Measurements from ENCODE around the gene NCAPD3. TPM values are rescaled to one million over a fixed set of nuclear protein-coding genes. Genes with fewer than 3 reads are reported as not detected.

NCAPD3 gene
- total RNA-seq, 1 experiment from 2014 or later: 38.9 TPM

DNA sequence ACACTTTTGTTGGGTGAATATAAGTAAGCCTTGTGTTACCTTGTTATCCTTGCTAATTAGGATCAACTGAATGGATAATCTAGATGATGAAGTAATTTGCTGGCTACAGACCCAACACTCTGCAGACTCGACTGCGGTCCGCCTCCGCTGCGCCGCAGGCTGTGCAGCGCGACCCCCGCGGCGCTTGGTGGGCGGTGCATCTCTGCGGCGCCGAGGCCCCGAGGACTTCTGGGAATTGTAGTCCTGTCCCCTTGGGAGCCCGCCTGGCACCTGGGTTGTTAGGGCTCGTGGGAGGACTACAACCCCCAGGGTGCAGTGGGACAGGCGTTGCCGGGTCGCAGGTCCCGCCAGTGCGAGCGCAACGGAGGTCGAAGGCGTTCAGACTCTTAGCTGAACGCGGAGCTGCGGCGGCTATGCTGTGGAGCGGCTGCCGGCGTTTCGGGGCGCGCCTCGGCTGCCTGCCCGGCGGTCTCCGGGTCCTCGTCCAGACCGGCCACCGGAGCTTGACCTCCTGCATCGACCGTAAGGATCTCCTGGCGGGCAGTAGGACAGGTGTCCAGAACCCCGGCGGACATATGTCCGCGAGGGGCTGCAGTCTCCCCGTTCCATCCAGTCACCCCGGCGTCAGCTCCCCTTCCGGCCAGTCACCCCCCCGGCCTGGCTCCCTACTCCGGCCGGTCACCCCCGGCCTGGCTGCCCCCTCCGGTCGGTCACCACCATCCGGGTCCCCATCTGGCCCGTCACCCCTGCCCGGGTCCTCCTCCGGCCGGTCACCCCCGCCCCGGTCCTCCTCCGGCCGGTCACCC is 29.6 kb upstream of the NCAPD3 start, which contains the start of the genes ACAD8 and THYN1:
Gene ACAD8, plus strand, starts transcription at position 381 of the 806 bp plus-strand sequence. Its CDS starts 33 bp downstream, at position 414.
Gene THYN1, minus strand, starts transcription at position 165 of the 806 bp plus-strand sequence. CDS start 470 bp downstream, outside the sequence.
- peak; percentile 94 for DNase-seq (ENCODE audit: low read depth)

DNA sequence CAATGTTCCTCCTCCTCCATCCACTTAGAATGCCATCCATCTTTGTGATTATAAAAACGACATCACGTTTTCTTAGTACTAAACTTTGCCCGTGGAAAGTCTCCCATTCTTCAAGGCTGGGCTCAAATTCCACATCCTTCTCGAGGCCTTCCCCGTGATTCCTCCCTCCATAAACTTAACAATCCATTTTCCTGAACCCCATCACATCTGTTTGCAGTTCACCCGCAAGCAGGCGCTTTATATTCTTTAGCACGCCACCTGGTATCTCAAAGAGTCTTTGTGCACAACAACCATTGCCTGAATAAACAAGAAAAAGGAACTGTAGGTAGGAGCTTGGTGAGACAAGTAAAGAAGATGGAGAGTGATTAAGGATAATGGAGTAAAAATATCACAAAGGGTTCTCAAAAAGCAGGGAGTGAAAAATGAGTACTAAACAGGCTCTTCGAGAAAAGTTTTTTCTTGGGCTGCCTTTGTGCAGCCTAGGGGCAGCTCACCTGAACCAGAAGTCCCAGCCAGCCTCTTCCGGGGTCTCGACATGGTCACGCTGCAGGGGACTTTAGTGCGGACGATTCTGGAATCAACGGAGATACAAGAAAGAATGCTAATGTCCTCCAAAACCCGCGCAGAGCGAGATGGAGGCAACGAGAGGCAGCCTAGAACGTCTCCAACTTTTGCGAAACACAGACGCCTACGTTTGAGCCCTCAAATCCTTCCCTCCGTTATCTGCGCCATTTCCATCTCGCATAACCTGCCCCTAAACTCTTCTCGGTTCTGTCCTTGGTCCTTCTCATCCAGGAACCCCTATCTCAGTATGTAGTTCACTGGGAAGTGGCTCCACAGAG is 28.8 kb upstream of the NCAPD3 start:
- no peak for DNase-seq (ENCODE audit: low read depth)

DNA sequence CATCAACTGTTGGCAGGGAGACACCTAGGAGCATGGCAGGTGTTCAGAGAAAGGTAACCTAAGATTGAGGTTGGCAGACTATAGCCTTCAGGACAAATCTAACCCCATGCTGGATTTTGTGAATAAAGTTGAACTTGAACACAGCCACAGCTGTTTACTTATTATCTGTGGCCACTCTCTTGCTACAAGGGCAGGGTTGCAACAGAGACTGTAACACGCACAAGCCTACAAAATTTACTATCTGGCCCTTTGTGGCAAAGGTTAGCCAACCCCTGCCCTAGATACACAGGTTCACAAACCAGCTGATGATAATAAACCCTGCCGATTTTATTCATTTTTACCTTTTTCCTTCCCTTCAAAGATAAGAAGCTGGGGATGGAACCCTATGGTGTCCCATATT is 26.9 kb upstream of the NCAPD3 start:
- no peak for DNase-seq (ENCODE audit: low read depth)

DNA sequence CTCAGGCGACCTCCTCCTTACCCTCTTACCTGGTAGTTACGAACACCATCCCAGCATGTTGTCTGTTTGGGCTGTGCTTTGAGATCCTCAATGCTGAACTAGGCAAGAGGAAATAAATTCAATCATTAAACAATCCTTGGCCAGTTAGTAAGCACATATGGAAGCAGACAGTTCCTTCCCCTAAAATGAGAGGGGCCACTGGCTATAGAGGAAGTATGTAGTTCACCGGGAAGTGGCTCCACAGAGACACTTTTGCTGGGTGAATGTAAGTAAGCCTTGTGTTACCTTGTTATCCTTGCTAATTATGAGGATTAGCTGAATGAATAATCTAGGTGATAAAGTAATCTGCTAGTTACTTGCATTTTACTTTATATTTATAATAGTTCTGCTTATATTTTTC is 26.5 kb upstream of the NCAPD3 start:
- no peak for DNase-seq (ENCODE audit: low read depth)

DNA sequence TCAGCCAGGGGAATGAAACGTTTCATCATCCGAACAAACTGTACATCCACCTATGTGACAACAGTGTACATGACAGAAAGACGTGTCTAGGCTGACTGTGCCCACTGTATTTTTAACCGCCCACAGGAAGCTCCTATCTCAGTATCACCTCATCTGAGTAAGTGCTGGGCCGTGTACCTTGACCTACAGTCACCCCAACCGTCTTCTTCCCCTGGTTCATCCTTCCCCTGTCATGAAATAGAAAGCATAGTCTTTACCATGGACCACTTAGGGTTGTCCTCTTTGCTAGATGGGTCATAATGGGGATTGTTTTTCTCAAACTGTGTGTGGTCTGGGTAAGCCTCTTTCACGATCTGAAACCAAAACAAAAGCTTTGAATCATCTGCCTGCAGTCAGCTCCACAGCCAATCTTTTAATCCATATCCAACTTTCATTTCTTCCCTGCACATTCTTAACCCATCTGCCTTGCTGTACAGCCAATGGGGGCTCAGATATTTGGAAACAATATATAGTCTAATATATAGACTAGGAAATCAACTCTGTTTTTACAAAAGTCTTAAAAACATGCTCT is 25.2 kb upstream of the NCAPD3 start:
- no peak for DNase-seq (ENCODE audit: low read depth)

DNA sequence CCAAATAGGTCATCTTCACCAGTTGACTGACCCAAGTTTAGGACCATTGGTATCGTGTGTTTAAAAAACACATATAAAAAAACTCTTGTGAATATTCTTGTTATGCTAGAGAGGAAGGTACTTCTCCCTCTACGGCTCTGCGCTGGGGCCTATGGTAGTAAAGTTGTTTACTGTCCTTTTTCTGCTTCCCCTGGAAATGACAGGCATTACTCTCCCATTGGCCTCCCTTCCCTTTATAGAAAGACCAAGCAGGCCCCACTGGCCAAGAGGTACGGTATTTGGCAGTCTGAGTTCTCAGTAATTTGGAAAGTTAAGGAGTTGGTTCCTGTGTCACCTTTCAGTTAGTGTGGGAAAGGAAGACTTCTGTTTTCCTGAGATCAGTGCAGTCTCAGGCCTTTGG is 22.9 kb upstream of the NCAPD3 start:
- DNase-seq (ENCODE audit: low read depth): no peak

DNA sequence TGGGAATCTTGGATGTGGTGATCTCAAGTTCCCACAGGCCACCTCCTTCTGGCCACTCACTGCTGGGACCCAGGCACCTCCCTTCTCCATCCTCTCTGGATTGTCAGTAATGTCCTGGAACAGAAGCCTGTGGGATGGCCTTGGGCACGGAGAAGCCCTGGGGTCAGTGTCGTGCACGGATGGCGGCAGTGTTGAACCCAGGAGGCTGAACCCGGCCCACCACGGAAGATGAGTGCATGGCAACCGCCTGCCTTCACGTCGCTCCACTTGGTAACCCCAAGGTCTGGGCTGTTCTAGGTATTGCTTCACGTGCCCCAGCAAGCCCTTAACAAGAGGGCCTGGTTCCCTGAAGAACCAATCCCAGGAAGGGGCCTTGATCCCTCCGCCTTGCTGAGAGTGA is 22.3 kb upstream of the NCAPD3 start:
- no peak for DNase-seq (ENCODE audit: low read depth)

DNA sequence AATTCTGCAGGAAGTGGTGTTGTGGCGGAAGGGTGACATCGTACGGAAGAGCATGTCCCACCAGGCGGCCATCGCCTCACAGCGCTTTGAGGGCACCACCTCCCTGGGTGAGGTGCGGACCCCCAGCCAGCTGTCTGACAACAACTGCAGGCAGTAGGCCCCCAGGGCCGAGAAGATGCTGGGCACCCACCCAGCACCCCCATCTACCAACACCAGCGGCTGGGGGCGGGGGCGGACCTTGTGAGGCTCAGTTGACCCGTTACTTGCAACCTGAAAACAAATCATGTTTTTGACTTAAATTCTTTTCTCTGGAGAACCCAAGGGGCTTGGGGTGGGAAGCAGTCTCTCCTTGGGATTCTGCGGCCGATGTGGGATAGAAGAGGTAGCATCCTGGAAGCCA is 21.7 kb upstream of the NCAPD3 start:
- DNase-seq (ENCODE audit: low read depth): no peak

DNA sequence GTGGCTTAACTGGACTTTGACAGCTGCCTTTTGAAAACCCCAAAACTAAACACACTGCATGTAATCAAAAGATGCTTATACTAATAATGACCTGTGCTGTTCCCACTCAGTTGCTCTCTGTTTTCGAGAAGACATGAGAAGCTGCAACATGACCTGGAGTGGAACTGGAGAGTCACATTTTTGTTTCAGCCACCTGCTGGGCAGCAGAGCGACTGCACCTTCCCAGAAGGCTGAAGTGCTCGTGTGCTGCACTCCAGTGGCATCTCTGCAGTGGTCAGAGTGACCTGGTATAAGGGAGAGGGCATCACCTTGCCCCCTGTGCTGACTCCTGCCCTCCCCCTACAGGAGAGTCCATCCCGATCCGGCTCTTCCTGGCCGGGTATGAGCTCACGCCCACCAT is 20.8 kb upstream of the NCAPD3 start:
- no peak for DNase-seq (ENCODE audit: low read depth)

DNA sequence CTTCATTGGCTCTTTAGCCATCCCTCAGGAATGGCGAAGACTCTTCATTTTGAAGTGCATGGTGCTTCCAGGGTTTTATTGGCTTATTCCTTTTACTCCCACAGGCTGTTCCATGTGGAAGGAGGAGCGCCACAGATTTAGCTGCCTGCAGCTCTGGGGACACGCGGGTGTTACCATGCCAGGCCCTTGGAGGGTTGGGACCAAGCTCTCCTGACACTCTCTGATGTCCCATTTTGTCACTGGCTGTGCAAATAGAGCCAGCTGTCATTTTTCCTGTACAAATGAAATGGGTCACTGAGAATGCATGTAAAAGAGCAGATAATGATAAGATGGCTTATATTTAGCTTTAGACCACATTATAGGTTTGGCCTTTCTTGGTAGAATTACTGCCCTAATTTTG is 20.1 kb upstream of the NCAPD3 start:
- DNase-seq (ENCODE audit: low read depth): no peak

DNA sequence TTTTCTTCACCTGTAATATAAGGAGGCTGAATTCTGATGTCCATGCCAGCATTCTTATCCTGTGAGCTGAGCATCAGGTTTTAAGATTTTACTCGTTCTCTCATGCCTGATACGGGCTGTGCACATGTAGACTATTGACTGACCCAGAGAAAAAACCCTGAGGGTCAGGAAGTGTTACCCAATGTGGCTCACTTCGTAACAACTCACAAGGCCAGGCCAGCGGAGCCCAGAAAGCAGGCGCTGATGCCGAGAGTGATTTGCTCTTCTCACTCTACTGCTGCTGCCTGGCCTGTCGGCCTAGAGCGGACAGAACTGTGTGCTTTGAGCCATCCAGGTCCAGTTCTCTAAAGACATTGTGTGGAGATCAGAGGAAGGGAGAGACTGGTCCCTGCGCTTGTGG is 18.6 kb upstream of the NCAPD3 start:
- DNase-seq (ENCODE audit: low read depth): no peak

DNA sequence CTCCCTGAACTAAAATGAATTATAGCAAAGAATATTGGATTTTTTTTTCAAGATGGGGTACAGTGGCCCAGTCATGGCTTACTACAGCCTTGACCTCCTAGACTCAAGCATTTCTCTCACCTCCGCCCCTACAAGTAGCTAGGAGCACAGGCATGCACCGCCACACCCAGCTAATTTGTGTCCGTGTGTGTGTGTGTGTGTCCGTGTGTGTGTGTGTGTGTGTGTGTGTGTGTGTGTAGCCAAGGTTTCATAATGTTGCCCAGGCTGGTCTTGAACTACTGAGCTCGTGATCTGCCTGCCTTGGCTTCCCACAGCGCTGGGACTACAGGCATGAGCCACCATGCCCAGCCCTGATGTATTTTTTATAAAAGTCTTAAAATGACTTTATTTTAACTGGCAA is 16.8 kb upstream of the NCAPD3 start:
- DNase-seq (ENCODE audit: low read depth): no peak

DNA sequence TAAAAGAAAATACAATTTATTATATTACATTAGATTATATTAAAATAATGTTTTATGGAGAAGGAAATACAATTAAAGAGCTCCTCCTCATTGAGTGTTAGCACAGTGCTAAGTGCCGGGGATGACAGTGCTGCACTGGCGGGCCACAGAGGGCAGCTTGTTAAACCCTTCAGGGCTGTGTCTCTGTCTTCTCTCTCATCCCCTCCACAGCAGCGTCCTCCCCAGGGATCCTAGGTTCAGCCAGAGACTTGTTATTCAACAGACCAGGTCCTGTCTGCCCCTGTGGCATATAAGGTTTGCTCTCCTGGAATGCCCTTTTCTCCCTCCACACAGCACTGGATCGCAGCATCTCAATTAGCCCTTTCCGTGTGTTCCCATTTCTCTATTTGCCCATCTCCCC is 15.2 kb upstream of the NCAPD3 start:
- no peak for DNase-seq (ENCODE audit: low read depth)

DNA sequence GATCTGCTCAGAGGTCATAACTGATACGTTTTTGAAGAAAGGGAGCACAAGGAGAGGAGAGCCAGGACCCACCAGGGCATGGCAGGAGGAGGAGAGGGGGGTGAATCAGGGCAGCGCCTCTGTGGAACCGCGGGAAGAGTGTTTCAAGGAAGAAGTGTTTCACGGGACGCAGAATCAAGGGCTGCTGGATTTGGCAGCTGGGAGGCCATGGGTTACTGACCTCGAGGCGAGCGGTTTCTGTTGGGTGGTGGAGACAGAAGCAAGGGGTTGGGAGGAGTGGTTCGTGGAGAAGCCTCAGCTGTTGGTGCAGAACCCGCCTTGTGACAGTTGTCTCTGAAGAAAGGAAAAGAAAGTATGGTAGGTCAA is 13.8 kb upstream of the NCAPD3 start:
- DNase-seq (ENCODE audit: low read depth): no peak

DNA sequence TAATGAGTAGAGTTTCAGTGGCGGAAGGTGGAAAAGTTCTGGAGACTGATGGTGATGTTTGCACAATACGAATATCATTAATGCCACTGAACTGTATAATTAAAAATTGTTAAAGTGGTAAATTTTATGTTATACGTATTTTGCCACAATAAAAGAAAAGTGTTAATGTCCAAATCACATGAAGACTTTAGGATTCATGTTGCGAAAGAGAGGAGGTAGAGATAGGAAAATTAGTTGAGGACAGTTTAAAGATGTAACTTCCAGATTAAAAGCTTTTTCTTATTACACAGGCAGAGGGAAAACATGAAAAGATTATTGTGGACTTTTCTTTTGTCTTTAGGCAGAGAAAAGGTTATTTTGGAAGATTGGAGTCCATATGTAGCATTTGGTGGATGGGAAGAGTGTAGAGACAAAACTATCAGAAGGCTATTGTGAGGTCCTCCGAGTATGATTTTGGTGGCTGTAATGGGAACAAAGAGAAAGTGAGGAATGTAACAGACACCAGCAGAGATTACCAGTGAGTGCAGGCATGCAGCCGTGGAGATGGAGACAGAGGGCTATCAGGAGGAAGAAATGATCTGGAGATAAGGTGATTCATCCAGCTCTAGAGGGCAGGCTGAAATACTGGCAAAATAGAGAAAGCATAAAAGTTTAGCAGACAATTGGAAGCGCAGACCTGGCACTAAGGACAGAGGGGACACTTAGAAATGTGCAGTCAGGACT is 13.2 kb upstream of the NCAPD3 start:
- no peak for DNase-seq (ENCODE audit: low read depth)

DNA sequence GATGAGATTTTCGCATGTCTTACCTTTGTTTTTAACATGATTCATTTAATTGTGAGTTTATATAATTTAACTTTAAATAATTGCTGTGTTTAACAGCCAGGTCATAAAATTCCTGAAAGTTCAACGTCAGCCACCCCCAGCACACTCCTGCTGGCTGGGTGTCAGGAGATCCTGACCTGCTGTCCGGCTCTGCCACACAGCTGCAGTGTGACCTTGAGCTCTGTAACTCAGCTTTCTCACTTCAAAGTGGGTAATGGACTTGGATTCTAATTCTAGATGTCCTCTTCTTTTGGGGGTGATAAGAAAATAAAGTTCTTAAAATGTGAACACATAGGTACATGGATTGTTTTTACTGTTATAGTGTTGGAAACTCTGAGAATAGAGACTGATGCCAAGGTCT is 11.6 kb upstream of the NCAPD3 start:
- no peak for DNase-seq (ENCODE audit: low read depth)

DNA sequence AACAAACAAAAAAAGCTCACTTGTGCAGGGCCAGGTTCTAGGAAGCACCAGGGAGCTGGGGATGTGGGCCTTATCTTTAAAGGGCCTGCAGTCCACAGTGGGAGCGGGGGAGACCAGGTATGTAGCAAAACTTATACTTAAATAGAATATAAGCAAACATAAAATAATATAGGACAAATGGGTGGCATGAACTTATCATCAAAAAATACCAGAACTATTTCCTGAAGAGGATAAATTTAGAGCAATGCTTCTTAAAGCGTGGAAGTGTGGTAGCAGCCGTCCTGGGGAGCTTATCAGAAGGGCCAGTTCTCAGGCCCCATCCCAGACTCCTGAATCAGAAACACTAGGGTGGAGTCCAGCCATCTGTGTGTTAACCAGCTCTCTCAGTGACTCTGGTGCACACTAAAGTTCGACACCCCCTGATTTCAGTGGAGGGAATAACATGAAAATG is 10.0 kb upstream of the NCAPD3 start:
- no peak for DNase-seq (ENCODE audit: low read depth)

DNA sequence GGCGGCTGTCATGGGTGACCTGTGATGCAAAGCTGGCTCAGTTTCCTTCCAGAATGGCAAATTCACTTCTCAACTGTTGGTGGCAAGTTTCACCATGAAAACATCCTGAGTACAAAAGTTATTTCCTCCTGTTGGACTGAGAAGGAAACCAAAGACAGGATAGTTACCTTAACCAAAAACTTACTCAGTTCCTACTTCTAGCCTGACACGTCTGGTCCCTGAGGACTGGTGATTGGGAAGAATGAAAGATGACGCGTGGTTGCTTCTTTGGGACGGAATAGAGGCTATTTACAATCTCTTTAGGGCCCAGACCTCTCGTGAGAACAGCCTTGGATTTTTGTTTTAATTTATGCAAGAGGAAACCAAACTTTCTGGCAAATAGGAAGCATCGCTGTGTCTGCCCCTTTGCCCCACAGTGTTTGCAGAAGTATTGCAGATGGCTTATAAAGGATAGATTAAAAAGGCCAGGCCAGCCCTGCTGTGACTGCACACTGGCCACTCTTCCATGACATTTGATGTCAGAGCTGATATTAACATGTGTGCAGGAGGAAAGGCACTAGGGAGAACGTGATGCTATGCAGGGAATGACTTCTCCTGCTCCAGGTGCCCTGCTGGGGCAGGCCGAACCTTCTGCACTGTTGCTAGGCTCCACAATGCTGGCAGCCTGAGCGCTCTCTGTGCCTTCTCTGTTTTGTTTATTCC is 8.3 kb upstream of the NCAPD3 start:
- no peak for DNase-seq (ENCODE audit: low read depth)

DNA sequence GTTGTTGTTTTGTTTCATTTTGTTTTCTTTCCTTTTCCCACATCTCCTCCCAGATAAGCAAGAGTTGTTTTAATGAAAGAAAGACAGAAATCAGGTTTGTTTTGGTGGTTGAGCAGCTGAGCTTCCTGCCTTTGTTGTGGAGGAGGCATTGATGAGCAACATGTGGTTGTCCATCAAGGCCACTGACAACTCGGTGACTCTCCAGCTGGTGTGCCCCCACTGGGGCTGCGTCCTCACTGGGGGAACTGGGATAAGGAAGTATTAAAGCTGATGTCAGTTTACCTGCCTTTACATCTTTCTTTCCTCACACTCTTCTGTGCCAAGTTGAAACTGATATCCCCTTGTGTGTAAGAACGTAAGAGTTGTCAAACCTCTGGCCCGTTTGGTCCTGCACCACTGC is 6.6 kb upstream of the NCAPD3 start:
- DNase-seq (ENCODE audit: low read depth): peak; percentile 10

DNA sequence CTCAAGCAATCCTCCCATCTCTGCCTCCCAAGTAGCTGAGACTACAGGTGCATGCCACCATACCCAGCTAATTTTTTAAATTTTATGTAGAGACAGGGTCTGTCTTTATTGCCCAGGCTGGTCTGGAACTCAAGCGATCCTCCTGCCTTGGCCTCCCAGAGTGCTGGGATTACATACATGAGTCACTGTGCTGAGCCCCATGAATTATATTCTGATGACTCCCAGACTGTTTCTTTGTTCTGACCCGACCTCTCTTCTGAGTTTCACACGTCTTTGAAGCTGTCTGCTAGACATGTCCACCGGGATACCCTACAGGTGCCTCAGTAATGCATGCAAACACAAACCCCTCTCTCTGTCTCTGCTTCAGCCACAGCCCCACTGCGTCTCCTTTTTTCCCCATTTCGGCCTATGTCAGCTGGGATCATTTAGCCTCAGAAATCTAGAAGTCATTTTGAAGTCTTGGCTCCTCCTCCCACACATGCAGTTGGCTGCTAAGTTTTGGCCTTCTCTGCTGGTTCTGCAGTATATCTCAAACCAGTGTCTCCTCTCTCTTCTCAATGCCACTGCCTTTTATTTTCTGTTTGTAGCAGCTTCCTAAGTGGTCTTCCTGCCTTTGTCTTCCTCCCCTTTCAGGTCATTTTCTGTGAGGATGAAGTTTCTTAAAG is 5.5 kb upstream of the NCAPD3 start:
- DNase-seq (ENCODE audit: low read depth): no peak

DNA sequence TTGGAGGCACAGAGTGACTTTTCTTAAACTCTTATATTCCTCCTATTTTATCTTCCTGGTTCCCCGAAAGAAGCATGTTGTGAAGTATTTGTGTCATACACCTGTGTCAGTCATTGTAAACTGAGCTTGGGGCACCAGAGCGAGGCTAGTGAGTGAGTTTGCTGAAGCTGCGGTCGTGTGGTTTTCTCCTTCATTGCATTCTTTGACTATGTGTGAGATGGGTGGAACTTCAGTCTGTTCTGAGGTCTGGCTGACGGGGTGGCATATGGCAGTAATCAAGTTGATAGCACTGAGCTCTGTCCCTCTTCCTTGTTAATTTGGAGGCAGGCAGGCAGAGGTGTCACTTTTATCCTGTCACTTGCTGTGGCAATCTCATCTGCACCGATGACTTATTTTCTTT is 4.9 kb upstream of the NCAPD3 start:
- no peak for DNase-seq (ENCODE audit: low read depth)
